Liver (tissue), 9 donors: ENCODE data around the gene HRH2. TPM values are rescaled to one million over a fixed set of nuclear protein-coding genes. Genes with fewer than 3 reads are reported as not detected.

Experiments
- DNase-seq: peaks from one replicate; pipeline ENCODE4 v3.0.0-alpha.2; 2017; ENCODE audit warnings: low spot score
- H3K27ac ChIP-seq, 2 donors: one replicate each; pipeline ENCODE4 v1.7.0; 2013; ENCODE audit warnings: inconsistent platforms in 2 of 2, low read length in 2 of 2, control low read depth in 1 of 2, low read depth in 1 of 2, mild to moderate bottlenecking in 1 of 2
- H3K27me3 ChIP-seq, 4 donors: one replicate each; pipeline versions ENCODE4 v1.6.1 to v1.7.0; 2013; ENCODE audit warnings: low read length in 3 of 4, inconsistent platforms in 1 of 4, mild to moderate bottlenecking in 1 of 4, moderate library complexity in 1 of 4; ENCODE audit not compliant: control insufficient read depth in 4 of 4, insufficient read depth in 4 of 4
- H3K36me3 ChIP-seq, 4 donors: one replicate each; pipeline versions ENCODE4 v1.6.1 to v1.7.0; 2013; ENCODE audit warnings: low read length in 3 of 4, mild to moderate bottlenecking in 3 of 4, low read depth in 1 of 4, moderate library complexity in 1 of 4; ENCODE audit not compliant: control insufficient read depth in 4 of 4, insufficient read depth in 3 of 4
- H3K4me1 ChIP-seq, 4 donors: one replicate each; pipeline versions ENCODE4 v1.6.1 to v1.7.0; 2013; ENCODE audit warnings: low read length in 3 of 4, mild to moderate bottlenecking in 3 of 4, moderate library complexity in 1 of 4; ENCODE audit not compliant: control insufficient read depth in 4 of 4, insufficient read depth in 4 of 4
- H3K4me3 ChIP-seq, 3 donors: one replicate each; pipeline versions ENCODE4 v1.6.1 to v1.7.0; 2013; ENCODE audit warnings: low read length in 3 of 3, control low read depth in 1 of 3, low read depth in 1 of 3, mild to moderate bottlenecking in 1 of 3
- H3K9ac ChIP-seq, 2 donors: one replicate each; pipeline ENCODE4 v1.7.0; 2013; ENCODE audit warnings: low read length in 2 of 2, mild to moderate bottlenecking in 2 of 2, moderate library complexity in 2 of 2, control low read depth in 1 of 2, low read depth in 1 of 2
- H3K9me3 ChIP-seq, 4 donors: one replicate each; pipeline versions ENCODE4 v1.6.1 to v1.7.0; 2013; ENCODE audit warnings: low read length in 3 of 4; ENCODE audit not compliant: control insufficient read depth in 4 of 4
- ATF3 ChIP-seq: IDR thresholded peaks from 2 replicates; pipeline ENCODE4 v1.6.1; 2016; ENCODE audit warnings: antibody characterized with exemption
- EGR1 ChIP-seq, 2 donors: IDR thresholded peaks; 2 replicates each; pipeline ENCODE4 v1.6.1; 2016 to 2018; ENCODE audit warnings: antibody characterized with exemption in 2 of 2, low read depth in 2 of 2
- FOXA1 ChIP-seq: IDR thresholded peaks from 2 replicates; pipeline ENCODE4 v1.6.1; 2016; ENCODE audit warnings: antibody characterized with exemption
- FOXA2 ChIP-seq: IDR thresholded peaks from 2 replicates; pipeline ENCODE4 v1.6.1; 2016; ENCODE audit warnings: antibody characterized with exemption
- GABPA ChIP-seq, 2 donors: IDR thresholded peaks in 1 of 2; conservative IDR thresholded peaks in 1 of 2; 2 replicates each; pipeline ENCODE4 v1.6.1; 2016; ENCODE audit warnings: antibody characterized with exemption in 2 of 2, mild to moderate bottlenecking in 1 of 2, moderate library complexity in 1 of 2
- HNF4A ChIP-seq, 2 donors: conservative IDR thresholded peaks; 2 replicates each; pipeline ENCODE4 v1.6.1; 2016; ENCODE audit warnings: antibody characterized with exemption in 2 of 2, mild to moderate bottlenecking in 2 of 2
- HNF4G ChIP-seq: IDR thresholded peaks from 2 replicates; pipeline ENCODE4 v1.6.1; 2016; ENCODE audit warnings: antibody characterized with exemption
- JUND ChIP-seq, 2 donors: IDR thresholded peaks; 2 replicates each; pipeline ENCODE4 v1.6.1; 2016; ENCODE audit warnings: antibody characterized with exemption in 2 of 2
- RXRA ChIP-seq, 2 donors: IDR thresholded peaks; 2 replicates each; pipeline ENCODE4 v1.6.1; 2017 to 2018; ENCODE audit warnings: antibody characterized with exemption in 2 of 2, mild to moderate bottlenecking in 1 of 2
- SP1 ChIP-seq: IDR thresholded peaks from 2 replicates; pipeline ENCODE4 v1.6.1; 2018; ENCODE audit warnings: antibody characterized with exemption, mild to moderate bottlenecking
- YY1 ChIP-seq: IDR thresholded peaks from 2 replicates; pipeline ENCODE4 v1.6.1; 2016; ENCODE audit warnings: antibody characterized with exemption, mild to moderate bottlenecking
- WGBS: extraction: QIAGEN DNeasy Blood & Tissue Kit; methylation state at CpG from one replicate; pipeline ENCODE4 v1.1.7; 2013; 5-methylcytosine and 5-hydroxymethylcytosine counted together
- polyA plus RNA-seq, 2 donors: library from polyadenylated mRNA; stranded (reverse) in 1 of 2; unstranded in 1 of 2; fragments of 200-250 nt in 1 of 2; fragments of >200 nt in 1 of 2; fragmentation: Nextera tagmentation in 1 of 2; extraction: Ambion mirVana in 1 of 2; gene quantifications; one replicate each; pipeline versions ENCODE4 v1.2.1 to v1.2.3, GENCODE V29; 2013 to 2015
- total RNA-seq, 2 donors: library from RNA; depleted of rRNA; stranded (reverse); fragments of >200 nt; gene quantifications; one replicate each; pipeline ENCODE4 v1.2.3, GENCODE V29; 2014
- TF ChIP-seq, protein P1 (sequence below): fragments of 150-350 bp; IDR thresholded peaks from 2 replicates; pipeline ENCODE4 v1.5.1; 2017; ENCODE audit warnings: improper control_type of control experiment, low read depth, low read length; ENCODE audit not compliant: missing input control
- TF ChIP-seq, protein P2 (sequence below): IDR thresholded peaks from 2 replicates; pipeline ENCODE4 v1.6.1; 2016; ENCODE audit warnings: antibody characterized with exemption
- donor health status: healthy.
- donor health status: healthy.
- donor health status: healthy.
- donor health status: healthy.
- donor health status: healthy.

HRH2 gene
- total and polyA plus RNA-seq, 4 donors: 0.44 to 2.6 (median 1.3) TPM

- TF ChIP-seq RXRA (IDR thresholded peaks at IDR 0.05) (no peak), FOXA2 (no peak), GABPA (IDR thresholded peaks at IDR 0.05 in 1 of 2, conservative IDR thresholded peaks at IDR 0.05 in 1 of 2) (no peak), EGR1 (IDR thresholded peaks at IDR 0.05; ENCODE audit: low read depth in 2 of 2) (no peak), HNF4G (no peak), JUND (IDR thresholded peaks at IDR 0.05) (no peak), ATF3 (no peak), FOXA1 (no peak), SP1 (no peak)
- TF ChIP-seq, protein P1, sequence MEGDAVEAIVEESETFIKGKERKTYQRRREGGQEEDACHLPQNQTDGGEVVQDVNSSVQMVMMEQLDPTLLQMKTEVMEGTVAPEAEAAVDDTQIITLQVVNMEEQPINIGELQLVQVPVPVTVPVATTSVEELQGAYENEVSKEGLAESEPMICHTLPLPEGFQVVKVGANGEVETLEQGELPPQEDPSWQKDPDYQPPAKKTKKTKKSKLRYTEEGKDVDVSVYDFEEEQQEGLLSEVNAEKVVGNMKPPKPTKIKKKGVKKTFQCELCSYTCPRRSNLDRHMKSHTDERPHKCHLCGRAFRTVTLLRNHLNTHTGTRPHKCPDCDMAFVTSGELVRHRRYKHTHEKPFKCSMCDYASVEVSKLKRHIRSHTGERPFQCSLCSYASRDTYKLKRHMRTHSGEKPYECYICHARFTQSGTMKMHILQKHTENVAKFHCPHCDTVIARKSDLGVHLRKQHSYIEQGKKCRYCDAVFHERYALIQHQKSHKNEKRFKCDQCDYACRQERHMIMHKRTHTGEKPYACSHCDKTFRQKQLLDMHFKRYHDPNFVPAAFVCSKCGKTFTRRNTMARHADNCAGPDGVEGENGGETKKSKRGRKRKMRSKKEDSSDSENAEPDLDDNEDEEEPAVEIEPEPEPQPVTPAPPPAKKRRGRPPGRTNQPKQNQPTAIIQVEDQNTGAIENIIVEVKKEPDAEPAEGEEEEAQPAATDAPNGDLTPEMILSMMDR: no peak
- peaks cover 0 to 5% (median 4%) of the 10 kb centered on the region in 4 donors for H3K27me3 ChIP-seq
- no peak overlapping the region for H3K4me3 ChIP-seq
- H3K27ac ChIP-seq: no peak overlapping the region
- no peak overlapping the region for H3K9ac ChIP-seq
- H3K4me1 ChIP-seq: peaks cover 0 to 14% (median 8%) of the 10 kb centered on the region in 4 donors
- no peaks in the 10 kb centered on the region for H3K36me3 ChIP-seq
- WGBS: 66% methylated on average over 8 of the region's 8 CpGs
- no peak for DNase-seq
- H3K9me3 ChIP-seq: no peaks in the 10 kb centered on the region
These were observed 905 bp upstream of the HRH2 start for GRCh38 chr5:175656966-175657365.

DNA sequence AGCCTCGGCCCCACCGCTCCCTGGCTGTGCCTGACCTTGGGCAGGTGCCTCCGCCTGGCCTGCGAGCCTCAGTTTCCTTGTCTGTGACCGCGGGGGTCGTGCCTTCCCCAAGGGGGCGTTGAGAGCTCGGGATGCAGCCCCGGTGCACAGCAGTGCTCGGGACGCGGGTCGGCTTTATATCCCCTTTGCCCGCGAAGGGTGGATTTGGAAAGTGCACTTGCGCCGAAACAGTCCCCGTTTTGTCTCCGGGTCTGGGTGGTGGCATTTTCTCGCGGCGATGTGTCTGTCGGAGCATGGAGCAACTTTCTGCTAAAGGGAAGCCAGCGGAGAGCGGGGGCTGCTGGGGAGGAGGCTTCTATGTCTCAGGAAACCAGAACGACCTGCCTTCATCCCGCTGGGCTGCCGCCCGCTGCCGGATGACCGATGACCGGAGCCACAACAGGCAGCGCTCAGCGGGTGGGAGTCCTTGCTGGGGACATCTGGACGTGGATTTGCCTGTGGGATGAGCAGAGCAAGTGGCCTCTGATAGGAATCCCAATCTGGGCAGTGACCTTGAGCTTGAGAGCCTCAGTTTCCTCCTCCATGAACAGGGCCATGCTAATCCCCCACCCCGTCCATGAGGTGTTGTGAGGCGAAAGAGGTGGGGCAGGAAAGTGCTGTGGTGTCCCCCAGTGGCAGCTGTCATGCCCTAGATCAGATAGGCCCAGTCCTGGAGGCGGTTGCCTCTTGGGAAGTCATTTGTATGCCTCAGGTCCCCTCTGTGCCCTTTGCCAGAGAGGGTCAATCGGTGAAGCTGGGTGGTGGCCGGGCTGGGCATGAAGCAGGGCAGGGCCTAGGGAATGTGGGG, 651 bp downstream of the HRH2 start:
- peaks cover 0 to 5% (median 4%) of the 10 kb centered on the region in 4 donors for H3K27me3 ChIP-seq
- no peak for TF ChIP-seq EGR1 (IDR thresholded peaks at IDR 0.05; ENCODE audit: low read depth in 2 of 2)
- no peak for TF ChIP-seq SP1
- TF ChIP-seq, protein P2, sequence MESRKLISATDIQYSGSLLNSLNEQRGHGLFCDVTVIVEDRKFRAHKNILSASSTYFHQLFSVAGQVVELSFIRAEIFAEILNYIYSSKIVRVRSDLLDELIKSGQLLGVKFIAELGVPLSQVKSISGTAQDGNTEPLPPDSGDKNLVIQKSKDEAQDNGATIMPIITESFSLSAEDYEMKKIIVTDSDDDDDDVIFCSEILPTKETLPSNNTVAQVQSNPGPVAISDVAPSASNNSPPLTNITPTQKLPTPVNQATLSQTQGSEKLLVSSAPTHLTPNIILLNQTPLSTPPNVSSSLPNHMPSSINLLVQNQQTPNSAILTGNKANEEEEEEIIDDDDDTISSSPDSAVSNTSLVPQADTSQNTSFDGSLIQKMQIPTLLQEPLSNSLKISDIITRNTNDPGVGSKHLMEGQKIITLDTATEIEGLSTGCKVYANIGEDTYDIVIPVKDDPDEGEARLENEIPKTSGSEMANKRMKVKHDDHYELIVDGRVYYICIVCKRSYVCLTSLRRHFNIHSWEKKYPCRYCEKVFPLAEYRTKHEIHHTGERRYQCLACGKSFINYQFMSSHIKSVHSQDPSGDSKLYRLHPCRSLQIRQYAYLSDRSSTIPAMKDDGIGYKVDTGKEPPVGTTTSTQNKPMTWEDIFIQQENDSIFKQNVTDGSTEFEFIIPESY: no peak
- no peak for TF ChIP-seq YY1
- TF ChIP-seq FOXA2: no peak
- no peak for TF ChIP-seq HNF4A (conservative IDR thresholded peaks at IDR 0.05)
- no peak for TF ChIP-seq HNF4G
- H3K4me3 ChIP-seq: peak overlapping the region; percentile 22 to 43 (median 29)
- H3K9me3 ChIP-seq: no peaks in the 10 kb centered on the region
- WGBS: 13% methylated on average over 41 of the region's 41 CpGs
- H3K4me1 ChIP-seq: peaks cover 0 to 14% (median 8%) of the 10 kb centered on the region in 4 donors
- no peaks in the 10 kb centered on the region for H3K36me3 ChIP-seq
- H3K9ac ChIP-seq: no peak overlapping the region
- DNase-seq: no peak
- no peak overlapping the region for H3K27ac ChIP-seq
